Natural killer cell treated with Interleukin-12 subunit alpha and Interleukin-12 subunit beta and Interleukin-15 and Interleukin-18, amount 100 ng/mL, for 72 hours (primary cell): ENCODE measurements around the gene C9orf43. TPM values are rescaled to one million over a fixed set of nuclear protein-coding genes. Genes with fewer than 3 reads are reported as not detected.

Experiments used
- ATAC-seq, 2 donors: fragments of 150-1000 bp; cut with Tn5 transposase in 1 of 2; sonication (Bioruptor Pico), chemical (Tn5 transposase) in 1 of 2; 2 replicates each; pipeline ENCODE4 v1.10.0; 2021
- DNase-seq: peaks from one replicate; pipeline ENCODE4 v3.0.0; 2022; ENCODE audit warnings: low spot score
- H3K27ac Mint-ChIP-seq, 2 donors: 1 replicate in 1 of 2; 2 replicates in 1 of 2; pipeline ENCODE4 v1.8.0; 2022; ENCODE audit warnings: mixed read lengths in 2 of 2, mild to moderate bottlenecking in 1 of 2, moderate library complexity in 1 of 2
- H3K27me3 Mint-ChIP-seq, 2 donors: 1 replicate in 1 of 2; 2 replicates in 1 of 2; pipeline ENCODE4 v1.8.0; 2022; ENCODE audit warnings: mixed read lengths in 2 of 2
- H3K36me3 Mint-ChIP-seq: one replicate; pipeline ENCODE4 v1.8.0; 2022; ENCODE audit warnings: mixed read lengths
- H3K4me1 Mint-ChIP-seq, 2 donors: 1 replicate in 1 of 2; 2 replicates in 1 of 2; pipeline ENCODE4 v1.8.0; 2022; ENCODE audit warnings: low read depth in 2 of 2, mixed read lengths in 2 of 2, mild to moderate bottlenecking in 1 of 2
- H3K4me3 Mint-ChIP-seq: one replicate; pipeline ENCODE4 v1.8.0; 2022; ENCODE audit warnings: mixed read lengths
- H3K9me3 Mint-ChIP-seq: 2 replicates; pipeline ENCODE4 v1.8.0; 2022; ENCODE audit warnings: mixed read lengths
- total RNA-seq, 2 donors: library from RNA; stranded (reverse); gene quantifications; one replicate each; pipeline ENCODE4 v1.2.3, GENCODE V29; 2022

Gene C9orf43
- total RNA-seq, 2 donors from 2014 or later = 1.1 to 1.3 TPM

GRCh38 chr9:113474360-113475028 is 63.9 kb downstream of the C9orf43 start:
- Mint-ChIP-seq H3K27me3 (no peaks in the 10 kb centered on the region), H3K4me3 (no peak overlapping the region), H3K36me3 (no peaks in the 10 kb centered on the region), H3K27ac (no peak overlapping the region), H3K4me1 (peaks cover 5 to 6% of the 10 kb centered on the region in 2 donors), H3K9me3 (no peaks in the 10 kb centered on the region)
- DNase-seq = no peak
- no peak for ATAC-seq

DNA sequence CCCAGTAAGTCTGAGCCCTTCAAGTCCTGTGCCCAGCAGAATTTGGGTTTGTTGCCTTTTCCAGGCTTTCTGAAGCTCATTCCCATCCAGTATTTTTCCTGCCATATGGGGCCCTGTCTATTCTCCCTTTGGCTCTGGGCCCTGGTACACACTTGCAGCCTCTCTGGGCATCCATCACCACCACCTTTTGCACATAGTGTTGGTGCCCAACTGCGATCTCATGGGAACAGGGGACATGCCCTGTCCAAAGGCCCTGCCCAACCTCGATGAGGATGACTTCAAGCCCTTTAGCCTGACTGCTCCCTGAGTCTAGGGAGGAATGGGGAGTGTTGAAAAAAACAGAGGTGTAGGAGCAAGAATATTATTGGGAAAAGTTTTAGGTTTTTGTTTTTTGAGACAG is 64.5 kb downstream of the C9orf43 start:
- DNase-seq = no peak

GRCh38 chr9:113475992-113476391 is 65.4 kb downstream of the C9orf43 start:
- no peak for ATAC-seq
- Mint-ChIP-seq H3K9me3 (no peaks in the 10 kb centered on the region), H3K27me3 (no peaks in the 10 kb centered on the region), H3K4me1 (peaks cover 11 to 12% of the 10 kb centered on the region in 2 donors), H3K27ac (peak overlapping the region in 1 of 2 donors; percentile 3), H3K36me3 (no peaks in the 10 kb centered on the region), H3K4me3 (no peak overlapping the region)
- no peak for DNase-seq

More for the DNA sequence above, 64.5 kb downstream of the C9orf43 start:
- Mint-ChIP-seq H3K36me3 (no peaks in the 10 kb centered on the region), H3K27me3 (no peaks in the 10 kb centered on the region), H3K9me3 (no peaks in the 10 kb centered on the region), H3K4me1 (peaks cover 9 to 12% of the 10 kb centered on the region in 2 donors), H3K4me3 (no peak overlapping the region), H3K27ac (no peak overlapping the region)
- no peak for ATAC-seq

DNA sequence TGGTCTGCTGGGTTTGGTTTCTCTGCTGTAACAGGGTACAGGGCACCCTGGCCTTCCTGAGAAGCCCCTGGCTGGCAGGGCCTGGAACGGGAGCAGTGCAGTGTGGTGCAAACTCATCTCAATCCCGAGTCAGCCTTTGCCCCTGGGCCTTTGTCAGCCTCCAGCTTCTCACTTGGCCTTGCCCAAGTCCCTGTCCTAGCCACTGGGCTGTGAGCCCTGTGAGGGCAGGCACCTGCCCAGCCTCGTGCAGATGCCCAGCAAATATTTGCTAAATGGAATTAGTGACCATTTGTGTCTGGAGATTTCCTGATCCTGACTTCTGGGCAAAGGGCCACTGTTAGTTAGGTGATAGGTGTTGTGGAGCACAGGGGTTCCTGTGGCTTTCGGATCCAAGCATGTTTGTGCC is 66.0 kb downstream of the C9orf43 start:
- Mint-ChIP-seq H3K9me3 (no peaks in the 10 kb centered on the region), H3K4me3 (no peak overlapping the region), H3K27me3 (no peaks in the 10 kb centered on the region), H3K27ac (peak overlapping the region in 1 of 2 donors; percentile 3), H3K36me3 (no peaks in the 10 kb centered on the region), H3K4me1 (peaks cover 12 to 13% of the 10 kb centered on the region in 2 donors)
- ATAC-seq (peak in 1 of 2 donors; percentile 37), DNase-seq (no peak)

- no peak for DNase-seq
- Mint-ChIP-seq H3K9me3 (no peaks in the 10 kb centered on the region), H3K4me1 (peaks cover 12 to 13% of the 10 kb centered on the region in 2 donors), H3K36me3 (no peaks in the 10 kb centered on the region), H3K27me3 (no peaks in the 10 kb centered on the region), H3K4me3 (no peak overlapping the region), H3K27ac (peak overlapping the region in 1 of 2 donors; percentile 10)
- no peak for ATAC-seq
These were observed 66.5 kb downstream of the C9orf43 start for GRCh38 chr9:113477058-113477457.

- ATAC-seq (no peak), DNase-seq (no peak)
- no peak overlapping the region for H3K4me3 Mint-ChIP-seq
- H3K4me1 Mint-ChIP-seq = peaks cover 12 to 13% of the 10 kb centered on the region in 2 donors
- H3K9me3 Mint-ChIP-seq = no peaks in the 10 kb centered on the region
- no peaks in the 10 kb centered on the region for H3K36me3 Mint-ChIP-seq
- H3K27me3 Mint-ChIP-seq = no peaks in the 10 kb centered on the region
- peak overlapping the region in 1 of 2 donors; percentile 43 for H3K27ac Mint-ChIP-seq
These were observed 67.1 kb downstream of the C9orf43 start for GRCh38 chr9:113477661-113478060.

DNA sequence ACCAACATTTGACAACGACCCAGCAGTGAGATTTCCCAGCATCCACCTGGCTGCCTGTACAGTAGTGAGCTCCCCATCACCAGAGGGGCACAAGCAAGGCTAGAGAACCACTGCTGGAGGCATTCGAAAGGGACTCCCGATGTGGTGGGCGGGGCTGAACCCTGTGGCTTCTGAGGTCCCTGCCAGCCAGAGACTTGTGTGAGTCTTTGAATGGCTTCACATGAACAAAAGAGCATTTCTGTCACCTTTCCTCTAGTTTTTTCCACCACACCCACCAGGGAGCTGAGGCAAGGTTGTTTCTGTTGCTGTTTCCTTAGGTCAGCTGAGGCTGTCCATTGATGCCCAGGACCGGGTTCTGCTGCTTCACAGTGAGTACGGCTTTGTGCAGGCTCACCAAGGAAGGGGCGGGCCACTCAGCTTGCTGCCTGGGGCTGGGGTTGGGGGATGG is 68.7 kb downstream of the C9orf43 start:
- ATAC-seq = peak in 1 of 2 donors; percentile 61
- Mint-ChIP-seq H3K27ac (no peak overlapping the region), H3K4me1 (peaks cover 12 to 13% of the 10 kb centered on the region in 2 donors), H3K9me3 (no peaks in the 10 kb centered on the region), H3K27me3 (no peaks in the 10 kb centered on the region), H3K4me3 (no peak overlapping the region), H3K36me3 (no peaks in the 10 kb centered on the region)
- no peak for DNase-seq

Other genes with a start within 250 kb of the C9orf43 start
- 10 to 100 TPM; 47.2 to 60.4 TPM for gene FKBP15, start 189.5 kb upstream of the C9orf43 start, total RNA-seq
- gene SLC31A1, start 189.2 kb upstream of the C9orf43 start, total RNA-seq = 10 to 100 TPM; 20.0 to 20.5 TPM
- 10 to 100 TPM; 16.5 to 39.1 TPM for gene CDC26, start 135.2 kb upstream of the C9orf43 start, total RNA-seq
- 10 to 100 TPM; 33.9 to 47.8 TPM for gene PRPF4, start 135.1 kb upstream of the C9orf43 start, total RNA-seq
- not detected for gene RNF183, start 107.4 kb upstream of the C9orf43 start, total RNA-seq
- gene WDR31, start 70.5 kb upstream of the C9orf43 start, total RNA-seq = 1 to 10 TPM in 1 of 2 donors, under 1 TPM in 1; 0.83 to 1.4 TPM
- 1 to 10 TPM; 2.5 to 5.0 TPM for gene BSPRY, start 61.2 kb upstream of the C9orf43 start, total RNA-seq
- 10 to 100 TPM; 11.0 to 15.7 TPM for gene HDHD3, start 33.8 kb upstream of the C9orf43 start, total RNA-seq
- 10 to 100 TPM; 18.7 to 19.5 TPM for gene ALAD, start 9.5 kb upstream of the C9orf43 start, total RNA-seq
- 10 to 100 TPM; 62.7 to 76.1 TPM for gene POLE3, start 72 bp upstream of the C9orf43 start, total RNA-seq
- gene RGS3, start 53.0 kb downstream of the C9orf43 start, total RNA-seq = 100 to 1,000 TPM in 1 of 2 donors, 10 to 100 TPM in 1; 71.7 to 144 TPM